Activated T-helper 1 cell treated with anti-CD3 and anti-CD28 coated beads, Interleukin-2, amount 50 U/mL, for 16 hours (primary cell): ENCODE data around the gene FGFBP3.

ENCODE experiments used
- DNase-seq, 2 donors: peaks; one replicate each; pipeline ENCODE4 v3.0.0-alpha.2; 2020; ENCODE audit warnings: low read depth in 1 of 2, low spot score in 1 of 2

The FGFBP3 gene

GRCh38 chr10:91856637-91857036 lies 52.6 kb downstream of the FGFBP3 start:
- no peak for DNase-seq
